ENCODE data around the gene BHMT. TPM values are rescaled to one million over a fixed set of nuclear protein-coding genes. Genes with fewer than 3 reads are reported as not detected.

Gene BHMT
- total and polyA plus RNA-seq, 10 of the 15 experiments (the other 5 are each of a cell fraction or from before 2014, with no cell fraction given) = 0.44 TPM; not detected in 9

GRCh38 chr5:79086116-79086515 is 25.5 kb upstream of the BHMT start:
- intact Hi-C loops (cut with micrococcal nuclease; ENCODE audit: unreplicated experiment) (no loop called here), in situ Hi-C loops (cut with MboI) (no loop called here)
- ATAC-seq (peak; percentile 85), FAIRE-seq (no peak), DNase-seq (ENCODE audit: low read depth, low spot score) (peak; percentile 3)
- no TSS peak for BruUV-seq (replicated peaks)
- no peaks in the 10 kb centered on the region for H3K4me1 ChIP-seq (ENCODE audit: control insufficient read depth, insufficient read depth, low read length)
- ChIA-PET CTCF (interaction anchor here (0.6 kb wide), 2 partner anchors 62 to 369 kb away, joined by 3 to 4 read pairs; no protein-coding TSS in a partner anchor), SMC1A (ENCODE audit: uncharacterized antibody, unreplicated experiment) (interaction anchor here (1.7 kb wide), 1 partner anchor 47 kb away, joined by 4 read pairs; no protein-coding TSS in a partner anchor), POLR2A (no interaction called here), RAD21 (ENCODE audit: unreplicated experiment) (no interaction called here)
- H4K20me1 ChIP-seq (ENCODE audit: control insufficient read depth, insufficient read depth) = no peaks in the 10 kb centered on the region
- H3K79me2 ChIP-seq (ENCODE audit: control insufficient read depth, insufficient read depth, low read length) = no peaks in the 10 kb centered on the region
- peak; percentile 76 for TF ChIP-seq NR2F1 (conservative IDR thresholded peaks at IDR 0.05)
- peak; percentile 52 for TF ChIP-seq MTA2 (IDR thresholded peaks at IDR 0.05; ENCODE audit: low read depth)
- TF ChIP-seq BRCA1 (IDR thresholded peaks at IDR 0.05; ENCODE audit: low read depth, low read length) = no peak
- TF ChIP-seq BCL11A (IDR thresholded peaks at IDR 0.05; ENCODE audit: low read depth, low read length) = peak; percentile 61; the same call in 1 of the 2 replicates
- TF ChIP-seq, protein P1, sequence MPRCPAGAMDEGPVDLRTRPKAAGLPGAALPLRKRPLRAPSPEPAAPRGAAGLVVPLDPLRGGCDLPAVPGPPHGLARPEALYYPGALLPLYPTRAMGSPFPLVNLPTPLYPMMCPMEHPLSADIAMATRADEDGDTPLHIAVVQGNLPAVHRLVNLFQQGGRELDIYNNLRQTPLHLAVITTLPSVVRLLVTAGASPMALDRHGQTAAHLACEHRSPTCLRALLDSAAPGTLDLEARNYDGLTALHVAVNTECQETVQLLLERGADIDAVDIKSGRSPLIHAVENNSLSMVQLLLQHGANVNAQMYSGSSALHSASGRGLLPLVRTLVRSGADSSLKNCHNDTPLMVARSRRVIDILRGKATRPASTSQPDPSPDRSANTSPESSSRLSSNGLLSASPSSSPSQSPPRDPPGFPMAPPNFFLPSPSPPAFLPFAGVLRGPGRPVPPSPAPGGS (IDR thresholded peaks at IDR 0.05; ENCODE audit: borderline replicate concordance, insufficient read depth, low read depth, low read length, poor library complexity, severe bottlenecking) = no peak
- no peak for TF ChIP-seq ZNF592 (IDR thresholded peaks at IDR 0.05)
- TF ChIP-seq EP300 (IDR thresholded peaks at IDR 0.05; ENCODE audit: borderline replicate concordance in 1 of 2, control insufficient read depth in 1 of 2, low read depth in 2 of 2, low read length in 2 of 2) = 0 out of 4 replicates have a peak, but pooled peaks of 1 of the 2 experiments have one; percentile 14
- TF ChIP-seq RELA (IDR thresholded peaks at IDR 0.05; ENCODE audit: borderline replicate concordance, partially characterized antibody) = no peak
- 0 out of 4 replicates have a peak, but pooled peaks of 1 of the 2 experiments have one; percentile 5 for TF ChIP-seq BHLHE40 (IDR thresholded peaks at IDR 0.05; ENCODE audit: borderline replicate concordance in 1 of 2, low read depth in 2 of 2, low read length in 1 of 2)
- no peak overlapping the region for H3K27ac ChIP-seq (ENCODE audit: control insufficient read depth, insufficient read depth)
- H3K36me3 ChIP-seq (ENCODE audit: control insufficient read depth in 2 of 2, insufficient read depth in 2 of 2, low read length in 1 of 2) = no peaks in the 10 kb centered on the region
- no peak overlapping the region for H3K4me3 ChIP-seq
- 0% methylated on average over 2 of the region's 2 CpGs for WGBS (ENCODE audit: insufficient coverage, insufficient replicate concordance, low lambda C conversion rate, missing lambda C conversion rate)
- no peaks in the 10 kb centered on the region for H3K27me3 ChIP-seq (replicated peaks in 1 of 2; ENCODE audit: control insufficient read depth in 2 of 2, insufficient read depth in 2 of 2, low read length in 1 of 2)
- no peak overlapping the region for H2AFZ ChIP-seq (ENCODE audit: control insufficient read depth, low read depth, low read length)
- H3K9me3 ChIP-seq (replicated peaks; ENCODE audit: control insufficient read depth, insufficient read depth, low read length) = no peaks in the 10 kb centered on the region
- H3K9ac ChIP-seq (ENCODE audit: control insufficient read depth, insufficient read depth, low read length) = no peak overlapping the region
- H3K4me2 ChIP-seq (ENCODE audit: control insufficient read depth, insufficient read depth) = no peak overlapping the region

All from GM12878 (cell line).